Aortic smooth muscle cell (primary cell): ENCODE measurements around the gene PARVA. TPM values are rescaled to one million over a fixed set of nuclear protein-coding genes. Genes with fewer than 3 reads are reported as not detected.

Experiments
- total RNA-seq: library from RNA; depleted of rRNA; stranded (reverse); fragments of >200 nt; gene quantifications from 2 replicates; pipeline ENCODE4 v1.2.3, GENCODE V29; 2014

PARVA gene
- total RNA-seq = 25.0 and 36.1 TPM in 2 replicates

GRCh38 chr11:12377106-12377823, at the start of gene PARVA:
Gene PARVA (plus strand): TSS chr11:12377571. CDS start chr11:12377648, 77 bp downstream.

